VCaP (cell line): ENCODE results near the gene L2HGDH.

ENCODE experiments used
- H3K27ac ChIP-seq: fragments of 450-650 bp; 2 replicates; pipeline ENCODE4 v1.5.1; 2017
- CTCF ChIP-seq: fragments of 450-650 bp; conservative IDR thresholded peaks from 2 replicates; pipeline ENCODE4 v1.5.1; 2017; ENCODE audit warnings: mild to moderate bottlenecking, moderate library complexity

The L2HGDH gene

GRCh38 chr14:50321009-50321660, 9.1 kb upstream of the L2HGDH start:
- H3K27ac ChIP-seq, result peak overlapping the region; percentile 30

DNA sequence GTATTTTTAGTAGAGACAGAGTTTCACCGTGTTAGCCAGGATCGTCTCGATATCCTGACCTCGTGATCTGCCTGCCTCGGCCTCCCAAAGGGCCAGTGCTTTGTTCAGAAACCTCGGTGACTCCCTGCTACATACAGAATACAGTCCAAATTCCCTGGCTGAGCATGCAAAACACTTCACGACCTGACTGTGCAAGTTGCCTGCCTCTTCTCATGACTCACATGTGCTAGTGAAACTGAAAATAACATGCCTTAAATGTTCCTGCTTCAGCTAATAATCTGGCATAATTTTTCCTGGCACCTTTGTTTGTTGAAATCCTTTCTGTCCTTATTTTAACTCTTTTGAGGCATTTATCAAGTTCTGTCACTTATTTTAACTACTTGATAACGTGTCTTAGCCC, 8.3 kb upstream of the L2HGDH start:
- no peak for TF ChIP-seq CTCF
- no peak overlapping the region for H3K27ac ChIP-seq

More at GRCh38 chr14:50321009-50321660, 9.1 kb upstream of the L2HGDH start:
- peak; percentile 95 for TF ChIP-seq CTCF

- H3K27ac ChIP-seq, result no peak overlapping the region
- no peak for TF ChIP-seq CTCF
Measured at GRCh38 chr14:50319721-50320120, 7.7 kb upstream of the L2HGDH start.

DNA sequence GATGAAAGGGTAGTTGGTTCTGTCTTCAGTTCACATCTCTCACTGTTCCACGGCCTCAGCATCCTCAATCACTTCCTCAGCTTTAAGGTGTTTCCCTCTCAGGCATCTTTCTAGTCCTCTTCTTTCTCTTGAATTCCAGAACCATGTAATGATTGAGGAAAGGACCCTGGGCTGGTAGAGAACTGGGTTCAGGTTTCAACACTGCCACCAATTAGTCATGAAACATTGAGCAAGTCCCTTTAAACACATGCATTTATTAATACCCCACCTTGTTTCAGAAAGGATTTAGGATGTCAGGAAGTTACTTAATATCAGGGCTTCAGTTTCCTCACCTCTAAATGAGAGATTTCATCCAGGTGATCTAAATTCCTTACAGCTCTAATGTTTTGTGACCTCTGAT, 7.3 kb upstream of the L2HGDH start:
- H3K27ac ChIP-seq, result no peak overlapping the region
- TF ChIP-seq CTCF, result no peak

DNA sequence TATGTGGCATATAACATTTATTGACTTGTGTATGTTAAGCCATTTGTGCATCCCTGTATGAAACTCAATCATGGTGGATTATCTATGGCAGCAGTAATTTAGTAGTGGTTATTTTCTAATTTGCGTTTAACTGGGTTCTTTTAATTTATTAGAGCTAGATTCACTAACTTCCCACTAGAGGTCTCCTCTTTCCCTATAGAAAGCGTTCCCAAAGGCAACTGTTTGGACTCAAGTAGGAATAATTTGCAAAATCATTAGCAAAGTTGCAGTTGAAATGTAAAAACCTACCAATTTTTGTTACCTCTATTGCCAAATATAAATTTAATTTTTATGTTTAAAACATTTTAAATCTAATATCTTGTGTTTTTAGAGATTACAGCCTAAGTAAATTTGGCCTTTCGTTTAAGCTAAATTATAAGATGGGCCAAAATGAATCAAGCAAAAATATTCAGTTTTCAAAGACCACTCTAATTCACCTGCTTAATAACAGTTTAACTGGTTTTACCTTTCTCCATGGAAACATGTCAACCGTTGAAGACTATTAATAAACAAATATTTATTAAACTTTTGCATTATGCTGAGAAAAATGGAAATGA, 6.1 kb upstream of the L2HGDH start:
- no peak overlapping the region for H3K27ac ChIP-seq
- TF ChIP-seq CTCF, result peak; percentile 86

DNA sequence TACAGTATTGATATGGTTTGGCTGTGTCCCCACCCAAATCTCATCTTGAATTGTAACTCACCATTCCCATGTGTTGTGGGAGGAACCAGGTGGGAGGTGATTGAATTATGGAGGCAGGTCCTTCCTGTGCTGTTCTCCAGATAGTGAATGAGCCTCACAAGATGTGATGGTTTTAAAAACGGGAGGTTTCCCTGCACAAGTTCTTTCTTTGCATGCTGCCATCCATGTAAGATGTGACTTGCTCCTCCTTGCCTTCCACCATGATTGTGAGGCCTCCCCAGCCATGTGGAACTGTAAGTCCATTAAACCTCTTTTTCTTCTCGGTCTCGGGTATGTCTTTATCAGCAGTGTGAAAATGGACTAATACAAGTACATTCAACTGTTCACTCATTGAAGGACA, 2.1 kb upstream of the L2HGDH start:
- H3K27ac ChIP-seq, result peak overlapping the region; percentile 88; the same call in 1 of the 2 replicates

DNA sequence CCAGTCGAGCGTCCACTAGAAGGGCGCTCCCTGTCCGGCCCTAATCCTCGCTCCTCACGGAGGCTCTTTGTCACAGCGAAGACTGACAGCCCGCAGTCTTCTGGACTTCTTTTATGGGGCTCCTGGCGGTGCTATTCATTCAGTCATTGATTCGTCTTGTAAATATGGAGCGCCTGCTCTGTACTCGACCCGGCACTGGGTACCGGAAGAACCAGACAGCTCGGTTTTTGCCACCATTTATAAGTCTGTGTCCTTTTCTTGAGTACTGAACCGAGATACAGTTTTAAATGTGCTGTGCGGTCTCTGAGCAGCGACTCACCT, 665 bp upstream of the L2HGDH start:
- TF ChIP-seq CTCF, result no peak
- H3K27ac ChIP-seq, result peak overlapping the region; percentile 88

- peak; percentile 77; the same call in 1 of the 2 replicates for TF ChIP-seq CTCF
- peak overlapping the region; percentile 88 for H3K27ac ChIP-seq
Measured at GRCh38 chr14:50311337-50311971, 575 bp downstream of the L2HGDH start.
